Thoracic aorta (tissue), 2 donors: ENCODE data around the gene ZNF784. TPM values are rescaled to one million over a fixed set of nuclear protein-coding genes. Genes with fewer than 3 reads are reported as not detected.

Experiments used
- ATAC-seq: fragments of 150-250 bp; one replicate; pipeline ENCODE4 v1.8.0; 2017; ENCODE audit warnings: low read depth; ENCODE audit not compliant: insufficient number of reproducible peaks, low FRiP score
- DNase-seq: peaks from one replicate; pipeline ENCODE4 v3.0.0-alpha.2; 2020; ENCODE audit warnings: low spot score
- H3K27ac ChIP-seq, 2 donors: fragments of 200-600 bp; sonication (generic); 1 replicate in 1 of 2; 2 replicates in 1 of 2; pipeline ENCODE4 v1.5.1; 2016; ENCODE audit warnings: mild to moderate bottlenecking in 2 of 2, moderate library complexity in 2 of 2
- H3K27me3 ChIP-seq: fragments of 200-600 bp; sonication (generic); replicated peaks from 2 replicates; pipeline ENCODE4 v1.6.0; 2016; ENCODE audit warnings: mild to moderate bottlenecking; ENCODE audit not compliant: insufficient read depth
- H3K36me3 ChIP-seq: fragments of 200-600 bp; sonication (generic); one replicate; pipeline ENCODE4 v1.5.1; 2016
- H3K4me1 ChIP-seq, 2 donors: fragments of 200-600 bp; sonication (generic); 1 replicate in 1 of 2; 2 replicates in 1 of 2; pipeline versions ENCODE4 v1.5.1 to v1.6.0; 2016; ENCODE audit warnings: low read depth in 2 of 2, mild to moderate bottlenecking in 1 of 2; ENCODE audit not compliant: control insufficient read depth in 1 of 2
- H3K4me3 ChIP-seq: fragments of 200-600 bp; sonication (generic); 2 replicates; pipeline ENCODE4 v1.5.1; 2016; ENCODE audit warnings: mild to moderate bottlenecking
- H3K9me3 ChIP-seq: fragments of 200-600 bp; sonication (generic); 2 replicates; pipeline ENCODE4 v1.5.1; 2016
- total RNA-seq, 2 donors: library from RNA; depleted of rRNA; stranded (reverse); fragments of >200 nt; gene quantifications; one replicate each; pipeline versions ENCODE4 v1.1.0 to v1.2.3, GENCODE V29; 2016
- TF ChIP-seq, protein P1 (sequence below): fragments of 200-600 bp; sonication (generic); IDR thresholded peaks from one replicate; pipeline ENCODE4 v1.5.1; 2019; ENCODE audit warnings: antibody characterized with exemption

The ZNF784 gene
- total RNA-seq, 2 donors from 2014 or later, result 8.5 to 13.0 TPM

DNA sequence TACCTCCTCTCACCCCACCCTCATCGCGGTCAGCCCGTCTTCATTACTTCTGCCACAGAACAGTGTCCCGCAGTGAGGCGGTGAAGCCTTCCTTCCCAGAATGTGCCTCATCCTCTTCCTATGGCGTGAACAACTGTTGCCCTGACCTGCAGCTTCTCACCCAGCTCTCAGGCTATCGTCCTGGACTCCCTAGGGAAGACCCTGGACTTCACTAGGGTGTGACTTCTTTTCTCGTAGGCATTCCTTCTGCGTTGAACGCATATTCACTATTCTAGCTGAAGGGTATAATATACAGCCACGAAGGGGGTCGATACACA is 17.9 kb downstream of the ZNF784 start:
- TF ChIP-seq, protein P1, sequence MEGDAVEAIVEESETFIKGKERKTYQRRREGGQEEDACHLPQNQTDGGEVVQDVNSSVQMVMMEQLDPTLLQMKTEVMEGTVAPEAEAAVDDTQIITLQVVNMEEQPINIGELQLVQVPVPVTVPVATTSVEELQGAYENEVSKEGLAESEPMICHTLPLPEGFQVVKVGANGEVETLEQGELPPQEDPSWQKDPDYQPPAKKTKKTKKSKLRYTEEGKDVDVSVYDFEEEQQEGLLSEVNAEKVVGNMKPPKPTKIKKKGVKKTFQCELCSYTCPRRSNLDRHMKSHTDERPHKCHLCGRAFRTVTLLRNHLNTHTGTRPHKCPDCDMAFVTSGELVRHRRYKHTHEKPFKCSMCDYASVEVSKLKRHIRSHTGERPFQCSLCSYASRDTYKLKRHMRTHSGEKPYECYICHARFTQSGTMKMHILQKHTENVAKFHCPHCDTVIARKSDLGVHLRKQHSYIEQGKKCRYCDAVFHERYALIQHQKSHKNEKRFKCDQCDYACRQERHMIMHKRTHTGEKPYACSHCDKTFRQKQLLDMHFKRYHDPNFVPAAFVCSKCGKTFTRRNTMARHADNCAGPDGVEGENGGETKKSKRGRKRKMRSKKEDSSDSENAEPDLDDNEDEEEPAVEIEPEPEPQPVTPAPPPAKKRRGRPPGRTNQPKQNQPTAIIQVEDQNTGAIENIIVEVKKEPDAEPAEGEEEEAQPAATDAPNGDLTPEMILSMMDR, result no peak
- peaks cover 17 to 25% of the 10 kb centered on the region in 2 donors for H3K4me1 ChIP-seq
- peaks cover 8% of the 10 kb centered on the region for H3K36me3 ChIP-seq
- peak overlapping the region; percentile 88 for H3K4me3 ChIP-seq
- H3K9me3 ChIP-seq, result no peaks in the 10 kb centered on the region
- ATAC-seq (no peak), DNase-seq (no peak)
- H3K27me3 ChIP-seq, result no peaks in the 10 kb centered on the region
- H3K27ac ChIP-seq, result peak overlapping the region in 1 of 2 donors; percentile 94

DNA sequence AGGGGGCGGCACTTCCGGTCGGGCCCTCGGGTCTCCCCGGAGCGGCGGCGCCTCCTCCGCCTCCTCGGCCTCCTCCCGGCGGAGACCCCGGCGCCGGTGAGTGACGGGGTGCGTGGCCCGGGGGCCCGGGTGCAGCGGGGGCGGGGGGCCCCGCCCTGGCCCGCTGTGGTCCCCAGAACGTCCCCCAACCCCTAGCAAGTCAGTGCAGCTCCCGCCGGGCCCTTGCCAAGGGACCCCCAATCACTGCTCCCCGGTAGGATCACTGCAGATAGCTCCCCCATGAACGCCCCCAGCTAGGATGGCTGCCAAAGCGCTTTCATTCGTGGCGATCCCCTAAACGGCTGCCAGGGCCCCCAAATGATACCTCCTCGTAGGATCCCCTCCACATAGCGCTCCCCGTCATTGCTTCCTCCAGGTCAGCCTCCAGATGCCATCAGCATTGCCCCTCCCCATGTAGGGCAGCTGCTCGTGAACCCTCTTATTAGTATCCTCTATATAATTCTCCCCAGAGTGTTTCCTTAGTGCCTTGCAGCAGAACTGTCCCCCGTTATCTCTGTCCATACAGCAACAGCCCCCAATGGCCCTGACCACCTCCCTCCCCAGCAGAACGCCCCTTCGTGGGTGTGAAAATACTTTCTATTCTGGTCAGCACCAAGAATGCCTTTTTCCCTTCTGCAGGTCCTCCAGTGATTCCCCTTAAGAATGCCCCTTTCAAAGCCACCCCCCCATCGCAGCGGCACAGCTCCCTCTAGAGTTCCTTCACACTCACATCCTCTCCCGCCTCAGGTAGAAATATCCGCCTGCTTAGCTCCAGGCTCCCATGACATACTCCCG is 18.5 kb downstream of the ZNF784 start, which contains the start of gene ZNF865:
Gene ZNF865, plus strand, starts transcription at position 11 of the 834 bp plus-strand sequence. CDS start 7,972 bp downstream, outside the sequence.
- peaks cover 8% of the 10 kb centered on the region for H3K36me3 ChIP-seq
- H3K4me1 ChIP-seq, result peaks cover 17 to 31% of the 10 kb centered on the region in 2 donors
- H3K9me3 ChIP-seq, result no peaks in the 10 kb centered on the region
- H3K27me3 ChIP-seq, result no peaks in the 10 kb centered on the region
- H3K4me3 ChIP-seq, result peak within 1 kb of the TSS; percentile 88
- peak; percentile 46 for ATAC-seq
- TF ChIP-seq, protein P1, result peak; percentile 53
- DNase-seq, result no peak
- H3K27ac ChIP-seq, result peak within 1 kb of the TSS; percentile 94

DNA sequence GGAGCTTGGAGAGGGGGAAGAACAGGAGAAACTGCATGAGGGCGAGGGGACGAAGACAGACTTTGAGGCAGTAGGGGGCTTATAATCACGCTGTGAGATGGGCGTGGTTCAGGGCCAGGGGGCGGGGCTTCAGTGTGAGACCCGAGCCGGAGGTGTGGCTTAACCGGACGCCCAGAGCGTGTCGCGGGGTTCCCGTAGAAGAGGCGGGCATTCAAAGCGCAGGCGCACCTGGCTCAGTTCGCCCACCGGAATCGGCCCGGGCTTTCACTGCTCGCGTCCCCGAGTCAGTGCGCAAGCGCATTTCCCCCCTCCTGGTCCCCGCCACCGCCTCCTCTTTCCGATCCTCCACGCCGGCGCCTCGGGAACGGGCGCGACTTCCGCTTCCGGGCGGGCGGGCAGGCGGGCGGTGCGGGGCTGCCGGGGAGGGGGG is 19.1 kb downstream of the ZNF784 start:
- Histone ChIP-seq H3K9me3 (no peaks in the 10 kb centered on the region), H3K4me1 (peaks cover 17 to 34% of the 10 kb centered on the region in 2 donors), H3K27me3 (no peaks in the 10 kb centered on the region), H3K4me3 (peak overlapping the region; percentile 88), H3K36me3 (peaks cover 8% of the 10 kb centered on the region), H3K27ac (peak overlapping the region; percentile 94)
- ATAC-seq (peak; percentile 68), DNase-seq (peak; percentile 91)
- TF ChIP-seq, protein P1, result no peak

DNA sequence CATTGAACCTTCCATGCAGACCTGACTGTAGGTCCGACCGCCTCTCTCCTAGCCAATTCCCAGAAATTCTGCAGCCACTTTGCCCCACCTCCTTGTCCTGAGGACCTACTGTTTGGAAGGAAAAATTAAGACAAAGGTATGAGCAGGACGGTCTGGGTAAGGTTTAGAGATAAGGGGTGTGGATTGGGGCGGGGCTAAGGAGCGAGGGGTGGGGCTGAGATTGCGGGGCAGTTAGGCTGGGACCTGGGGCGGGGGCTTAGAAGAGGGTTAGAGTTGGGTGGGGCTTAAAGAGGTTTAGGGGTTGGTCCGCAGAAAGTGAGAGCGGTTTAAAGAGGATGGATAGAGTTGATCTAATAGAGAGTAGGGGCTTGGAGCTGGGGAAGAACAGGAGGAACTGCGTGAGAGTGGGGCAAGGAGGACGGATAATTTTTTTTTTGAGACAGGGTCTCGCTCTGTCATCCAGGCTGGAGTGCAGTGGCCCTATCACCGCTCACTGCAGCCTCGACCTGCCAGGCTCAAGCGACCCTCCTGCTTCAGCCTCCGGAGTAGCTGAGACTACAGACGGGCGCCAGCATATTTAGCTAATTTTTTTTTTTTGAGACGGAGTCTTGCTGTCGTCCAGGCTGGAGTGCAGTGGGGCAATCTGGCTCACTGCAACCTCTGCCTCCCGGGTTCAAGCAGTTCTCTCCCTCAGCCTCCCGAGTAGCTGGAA is 20.6 kb downstream of the ZNF784 start:
- Histone ChIP-seq H3K4me1 (peaks cover 17 to 36% of the 10 kb centered on the region in 2 donors), H3K36me3 (no peaks in the 10 kb centered on the region), H3K4me3 (peak overlapping the region; percentile 88), H3K27me3 (no peaks in the 10 kb centered on the region), H3K9me3 (no peaks in the 10 kb centered on the region), H3K27ac (peak overlapping the region in 1 of 2 donors; percentile 94)
- ATAC-seq (no peak), DNase-seq (no peak)
- TF ChIP-seq, protein P1, result no peak

DNA sequence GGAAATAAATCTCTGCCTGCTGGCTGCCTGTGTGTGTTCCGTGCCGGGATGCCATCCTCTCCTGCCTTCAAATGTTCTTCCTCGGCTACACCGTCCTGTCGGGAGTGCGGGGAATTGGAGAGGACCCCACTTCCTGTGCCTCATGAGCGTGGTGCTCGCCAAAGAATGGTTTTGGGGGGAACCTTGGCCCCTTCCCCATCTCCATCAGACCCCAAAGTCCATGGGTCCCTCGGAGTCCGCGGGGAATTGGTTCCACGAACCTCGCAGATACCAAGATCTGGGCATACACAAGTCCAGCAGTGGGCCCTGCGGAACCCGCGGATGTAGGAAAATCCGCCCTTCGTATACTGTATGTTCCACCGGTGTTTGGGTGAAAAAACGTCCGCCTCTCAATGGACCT is 21.3 kb downstream of the ZNF784 start:
- H3K27me3 ChIP-seq, result no peaks in the 10 kb centered on the region
- no peaks in the 10 kb centered on the region for H3K36me3 ChIP-seq
- ATAC-seq (no peak), DNase-seq (no peak)
- no peaks in the 10 kb centered on the region for H3K9me3 ChIP-seq
- H3K27ac ChIP-seq, result no peak overlapping the region
- peaks cover 17 to 42% of the 10 kb centered on the region in 2 donors for H3K4me1 ChIP-seq
- TF ChIP-seq, protein P1, result no peak
- H3K4me3 ChIP-seq, result no peak overlapping the region
